HepG2 (cell line): ENCODE measurements around the gene EWSR1. TPM values are rescaled to one million over a fixed set of nuclear protein-coding genes. Genes with fewer than 3 reads are reported as not detected.

Source experiments
- ATF7-NPFF ChIP-seq: sonication (generic); formaldehyde crosslinking; IDR thresholded peaks from 2 replicates; pipeline ENCODE4 v1.8.1; 2023; ENCODE audit warnings: mild to moderate bottlenecking, low read depth, missing genetic modification reagents, moderate library complexity
- MAFF ChIP-seq: IDR thresholded peaks from 2 replicates; pipeline ENCODE4 v1.6.1; 2011; ENCODE audit warnings: low read depth, low read length, improper control_type of control experiment
- NBN ChIP-seq: fragments of 450-650 bp; conservative IDR thresholded peaks from 2 replicates; pipeline ENCODE4 v1.6.1; 2017
- NFKB2 ChIP-seq: sonication (generic); formaldehyde crosslinking; IDR thresholded peaks from 2 replicates; pipeline ENCODE4 v1.4.0; 2020; ENCODE audit warnings: missing genetic modification reagents, borderline replicate concordance
- RBAK ChIP-seq: sonication (generic); formaldehyde crosslinking; IDR thresholded peaks from 2 replicates; pipeline ENCODE4 v1.5.1; 2020; ENCODE audit warnings: mild to moderate bottlenecking, missing genetic modification reagents
- RNF219 ChIP-seq: sonication (generic); formaldehyde crosslinking; IDR thresholded peaks from 2 replicates; pipeline ENCODE4 v1.5.0; 2020; ENCODE audit warnings: mild to moderate bottlenecking, missing genetic modification reagents
- ZBTB40 ChIP-seq, 2 experiments: fragments of 450-650 bp in 1 of 2; sonication (generic) in 1 of 2; formaldehyde crosslinking in 1 of 2; IDR thresholded peaks; 2 replicates each; pipeline versions ENCODE4 v1.6.1 to v1.8.0; 2016 to 2022; ENCODE audit warnings: antibody characterized with exemption in 1 of 2, mild to moderate bottlenecking in 1 of 2, missing genetic modification reagents in 1 of 2
- ZNF205 ChIP-seq: IDR thresholded peaks from 2 replicates; pipeline ENCODE4 v1.6.1; 2018; ENCODE audit warnings: missing biosample characterization, missing genetic modification reagents
- ZNF274 ChIP-seq: sonication (generic); formaldehyde crosslinking; IDR thresholded peaks from 2 replicates; pipeline ENCODE4 v1.5.1; 2020; ENCODE audit warnings: mild to moderate bottlenecking, missing genetic modification reagents
- ZNF30 ChIP-seq: sonication (generic); formaldehyde crosslinking; IDR thresholded peaks from 2 replicates; pipeline ENCODE4 v1.5.0; 2020; ENCODE audit warnings: mild to moderate bottlenecking, missing genetic modification reagents
- polyA plus RNA-seq, 8 experiments: library from polyadenylated mRNA; depleted of rRNA in 3 of 8; stranded (reverse) in 7 of 8; unstranded in 1 of 8; fragments of >200 nt; fragmentation: Illumina TruSeq in 4 of 8; extraction: Trizol in 4 of 8; gene quantifications; 2 replicates each; pipeline versions ENCODE4 v1.2.1 to v1.2.3, GENCODE V29; 2011 to 2016; ENCODE audit warnings: low read depth in 4 of 8, missing spikeins in 1 of 8, mixed read lengths in 1 of 8; ENCODE audit not compliant: insufficient read depth in 1 of 8
- total RNA-seq, 5 experiments: library from RNA; depleted of rRNA; stranded (reverse); fragments of >200 nt; fragmentation: Illumina TruSeq; extraction: Trizol; gene quantifications; 2 replicates each; pipeline ENCODE4 v1.2.3, GENCODE V29; 2016; ENCODE audit warnings: low read depth in 1 of 5
- TF ChIP-seq, protein P1 (sequence below), 2 experiments: sonication (generic) in 1 of 2; formaldehyde crosslinking in 1 of 2; IDR thresholded peaks; 2 replicates each; pipeline versions ENCODE4 v1.4.0 to v1.6.1; 2018 to 2020; ENCODE audit warnings: missing genetic modification reagents in 2 of 2, borderline replicate concordance in 1 of 2, low read depth in 1 of 2, mild to moderate bottlenecking in 1 of 2, missing biosample characterization in 1 of 2

EWSR1 gene
- total and polyA plus RNA-seq, 2 of the 13 experiments (the other 11 are each of a cell fraction or from before 2014, with no cell fraction given), result 211 to 326 TPM

DNA sequence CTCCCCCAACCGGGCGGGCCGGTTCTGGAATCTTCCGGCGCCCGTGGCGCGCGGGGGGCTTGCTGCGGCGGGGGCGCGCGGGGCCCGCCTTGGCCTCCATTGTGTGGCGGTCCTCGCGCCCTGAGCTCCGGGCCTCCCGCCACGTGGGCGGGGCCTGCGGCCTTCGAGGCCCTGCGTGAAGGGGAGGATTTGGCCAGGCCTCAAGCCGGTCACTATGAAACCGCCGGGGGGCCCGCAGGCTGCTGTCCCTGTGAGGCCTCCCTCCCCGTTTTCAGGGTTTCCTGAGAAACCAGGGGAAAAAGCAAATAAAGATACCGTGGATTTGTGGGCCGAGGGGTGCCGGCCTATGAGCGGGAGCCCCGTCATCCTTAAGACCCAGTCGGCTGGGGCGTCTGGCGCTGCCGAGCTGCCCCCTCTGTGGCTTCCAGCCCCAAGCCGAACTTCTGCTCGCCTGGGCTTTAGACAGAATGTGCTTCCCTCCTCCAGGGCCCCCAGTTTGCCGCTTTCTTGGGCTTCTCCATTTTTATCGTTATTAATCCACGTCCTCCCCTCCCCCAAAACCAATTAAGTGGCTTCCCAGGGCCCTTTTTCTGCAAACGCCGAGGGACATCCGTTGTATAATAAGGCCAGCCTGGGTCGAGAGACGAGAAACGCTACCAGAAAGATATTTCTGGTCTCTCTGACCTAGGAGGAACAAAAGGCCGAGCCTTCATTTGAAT is 602 bp downstream of the EWSR1 start (continued):
- TF ChIP-seq ZBTB40 (IDR thresholded peaks at IDR 0.05) (no peak), ZBTB40 (CRISPR knock-in tag; IDR thresholded peaks at IDR 0.05) (peak; percentile 53; the same call in 1 of the 2 replicates), ATF7-NPFF (CRISPR knock-in tag) (peak; percentile 81), ZNF274 (CRISPR knock-in tag) (no peak; the same call in 1 of the 2 replicates), MAFF (no peak), NBN (no peak), RBAK (no peak), NFKB2 (peak; percentile 74; the same call in 1 of the 2 replicates), ZNF30 (CRISPR knock-in tag) (no peak), ZNF205 (CRISPR knock-in tag) (no peak), RNF219 (no peak)
- TF ChIP-seq, protein P1, sequence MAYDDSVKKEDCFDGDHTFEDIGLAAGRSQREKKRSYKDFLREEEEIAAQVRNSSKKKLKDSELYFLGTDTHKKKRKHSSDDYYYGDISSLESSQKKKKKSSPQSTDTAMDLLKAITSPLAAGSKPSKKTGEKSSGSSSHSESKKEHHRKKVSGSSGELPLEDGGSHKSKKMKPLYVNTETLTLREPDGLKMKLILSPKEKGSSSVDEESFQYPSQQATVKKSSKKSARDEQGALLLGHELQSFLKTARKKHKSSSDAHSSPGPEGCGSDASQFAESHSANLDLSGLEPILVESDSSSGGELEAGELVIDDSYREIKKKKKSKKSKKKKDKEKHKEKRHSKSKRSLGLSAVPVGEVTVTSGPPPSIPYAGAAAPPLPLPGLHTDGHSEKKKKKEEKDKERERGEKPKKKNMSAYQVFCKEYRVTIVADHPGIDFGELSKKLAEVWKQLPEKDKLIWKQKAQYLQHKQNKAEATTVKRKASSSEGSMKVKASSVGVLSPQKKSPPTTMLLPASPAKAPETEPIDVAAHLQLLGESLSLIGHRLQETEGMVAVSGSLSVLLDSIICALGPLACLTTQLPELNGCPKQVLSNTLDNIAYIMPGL (CRISPR knock-in tag; IDR thresholded peaks at IDR 0.05; ENCODE audit: borderline replicate concordance in 1 of 2, low read depth in 1 of 2), result no peak; a peak in 1 of 4 replicates
